H9 (cell line): ENCODE measurements around the gene FAM25G. TPM values are rescaled to one million over a fixed set of nuclear protein-coding genes. Genes with fewer than 3 reads are reported as not detected.
"Not testable (repeated sequence)": the region's sequence is repeated elsewhere in the genome, so short reads cannot be mapped to it uniquely, and the experiment has no call there.

Source experiments
- DNase-seq: peaks from one replicate; pipeline ENCODE4 v3.0.0-alpha.2; 2017
- H2AFZ ChIP-seq: one replicate; pipeline ENCODE4 v1.6.1; 2013; ENCODE audit warnings: mild to moderate bottlenecking, low read length, control low read depth, moderate library complexity
- H2AK5ac ChIP-seq: 2 replicates; pipeline ENCODE4 v1.6.1; 2013; ENCODE audit warnings: low read length, control low read depth, mixed read lengths; ENCODE audit not compliant: insufficient read length
- H2BK120ac ChIP-seq: one replicate; pipeline ENCODE4 v1.6.1; 2013; ENCODE audit warnings: low read depth, mild to moderate bottlenecking, low read length, control low read depth, inconsistent platforms; ENCODE audit not compliant: poor library complexity, severe bottlenecking
- H2BK12ac ChIP-seq: 2 replicates; pipeline ENCODE4 v1.6.1; 2013; ENCODE audit warnings: low read length, control low read depth, mixed read lengths, low read depth; ENCODE audit not compliant: insufficient read length
- H2BK15ac ChIP-seq: 2 replicates; pipeline ENCODE4 v1.6.1; 2013; ENCODE audit warnings: low read depth, low read length, control low read depth
- H2BK20ac ChIP-seq: one replicate; pipeline ENCODE4 v1.6.1; 2013; ENCODE audit warnings: low read depth, mild to moderate bottlenecking, low read length, control low read depth, inconsistent platforms; ENCODE audit not compliant: poor library complexity, severe bottlenecking
- H2BK5ac ChIP-seq: 2 replicates; pipeline ENCODE4 v1.6.1; 2013; ENCODE audit warnings: low read length, control low read depth, mixed read lengths; ENCODE audit not compliant: insufficient read length
- H3K14ac ChIP-seq: 2 replicates; pipeline ENCODE4 v1.6.1; 2013; ENCODE audit warnings: low read length, control low read depth; ENCODE audit not compliant: insufficient read depth
- H3K18ac ChIP-seq: 2 replicates; pipeline ENCODE4 v1.6.1; 2013; ENCODE audit warnings: low read depth, mild to moderate bottlenecking, mixed read lengths, low read length, control low read depth; ENCODE audit not compliant: insufficient read length
- H3K23ac ChIP-seq: 2 replicates; pipeline ENCODE4 v1.6.1; 2013; ENCODE audit warnings: low read length, control low read depth, mixed read lengths, low read depth; ENCODE audit not compliant: insufficient read length
- H3K23me2 ChIP-seq: 2 replicates; pipeline ENCODE4 v1.6.1; 2013; ENCODE audit warnings: low read depth, mild to moderate bottlenecking, mixed read lengths, low read length, control low read depth; ENCODE audit not compliant: insufficient read length, poor library complexity, severe bottlenecking
- H3K27ac ChIP-seq: 2 replicates; pipeline ENCODE4 v1.5.1; 2013; ENCODE audit warnings: low read length, control low read depth, mixed read lengths, low read depth; ENCODE audit not compliant: insufficient read length
- H3K27me3 ChIP-seq: 2 replicates; pipeline ENCODE4 v1.6.1; 2013; ENCODE audit warnings: low read length, control low read depth, inconsistent platforms; ENCODE audit not compliant: insufficient read depth
- H3K4ac ChIP-seq: 2 replicates; pipeline ENCODE4 v1.6.1; 2013; ENCODE audit warnings: low read depth, mild to moderate bottlenecking, control low read depth, inconsistent platforms, low read length, moderate library complexity
- H3K4me1 ChIP-seq: 2 replicates; pipeline ENCODE4 v1.6.1; 2013; ENCODE audit warnings: low read length, control low read depth, inconsistent platforms; ENCODE audit not compliant: insufficient read depth
- H3K4me2 ChIP-seq: 2 replicates; pipeline ENCODE4 v1.6.1; 2013; ENCODE audit warnings: low read length, control low read depth, mixed read lengths; ENCODE audit not compliant: insufficient read length, insufficient read depth
- H3K56ac ChIP-seq: 2 replicates; pipeline ENCODE4 v1.6.1; 2013; ENCODE audit warnings: low read depth, mild to moderate bottlenecking, mixed read lengths, low read length, control low read depth; ENCODE audit not compliant: insufficient read length
- H3K79me1 ChIP-seq: 2 replicates; pipeline ENCODE4 v1.6.1; 2013; ENCODE audit warnings: low read depth, mild to moderate bottlenecking, moderate library complexity, low read length, control low read depth, inconsistent platforms; ENCODE audit not compliant: insufficient read depth, poor library complexity, severe bottlenecking
- H3K79me2 ChIP-seq: 2 replicates; pipeline ENCODE4 v1.6.1; 2013; ENCODE audit warnings: low read length, control low read depth, inconsistent platforms; ENCODE audit not compliant: insufficient read depth
- H3K9ac ChIP-seq: 2 replicates; pipeline ENCODE4 v1.6.1; 2013; ENCODE audit warnings: low read length, control low read depth, mixed read lengths; ENCODE audit not compliant: insufficient read length; ENCODE audit errors: extremely low read depth
- H3K9me3 ChIP-seq: one replicate; pipeline ENCODE4 v1.6.1; 2013; ENCODE audit warnings: low read depth, low read length, inconsistent platforms; ENCODE audit not compliant: control insufficient read depth
- H3T11ph ChIP-seq: one replicate; pipeline ENCODE4 v1.6.1; 2013; ENCODE audit warnings: mild to moderate bottlenecking, low read length, control low read depth, inconsistent platforms
- H4K20me1 ChIP-seq: one replicate; pipeline ENCODE4 v1.6.1; 2013; ENCODE audit not compliant: control insufficient read depth, insufficient read length, insufficient read depth
- H4K5ac ChIP-seq: 2 replicates; pipeline ENCODE4 v1.6.1; 2013; ENCODE audit warnings: low read depth, mild to moderate bottlenecking, mixed read lengths, low read length, control low read depth; ENCODE audit not compliant: insufficient read length
- H4K8ac ChIP-seq: replicated peaks from 2 replicates; pipeline ENCODE4 v1.6.1; 2013; ENCODE audit warnings: low read length, control low read depth, mixed read lengths, low read depth; ENCODE audit not compliant: insufficient read length
- H4K91ac ChIP-seq: 2 replicates; pipeline ENCODE4 v1.6.1; 2013; ENCODE audit warnings: low read depth, mild to moderate bottlenecking, moderate library complexity, mixed read lengths, low read length, control low read depth; ENCODE audit not compliant: insufficient read length
- H3K27ac Mint-ChIP-seq, 3 experiments: 2 replicates in 2 of 3; 3 replicates in 1 of 3; pipeline ENCODE4 v1.8.0; 2020 to 2021; ENCODE audit warnings: mixed read lengths in 3 of 3, mild to moderate bottlenecking in 1 of 3, moderate library complexity in 1 of 3
- H3K27me3 Mint-ChIP-seq: 2 replicates; pipeline ENCODE4 v1.8.0; 2021; ENCODE audit warnings: low read depth, mild to moderate bottlenecking, moderate library complexity, mixed read lengths
- H3K36me3 Mint-ChIP-seq, 3 experiments: 2 replicates in 2 of 3; 3 replicates in 1 of 3; pipeline ENCODE4 v1.8.0; 2020 to 2021; ENCODE audit warnings: low read depth in 3 of 3, mixed read lengths in 3 of 3; ENCODE audit not compliant: insufficient read depth in 1 of 3
- H3K4me1 Mint-ChIP-seq, 2 experiments: 2 replicates each; pipeline ENCODE4 v1.8.0; 2020; ENCODE audit warnings: mixed read lengths in 2 of 2
- H3K4me3 Mint-ChIP-seq, 2 experiments: 2 replicates in 1 of 2; 3 replicates in 1 of 2; pipeline ENCODE4 v1.8.0; 2020 to 2021; ENCODE audit warnings: mild to moderate bottlenecking in 2 of 2, mixed read lengths in 2 of 2, moderate library complexity in 1 of 2
- H3K9me3 Mint-ChIP-seq, 2 experiments: 2 replicates in 1 of 2; 3 replicates in 1 of 2; pipeline ENCODE4 v1.8.0; 2020; ENCODE audit warnings: mild to moderate bottlenecking in 2 of 2, mixed read lengths in 2 of 2, moderate library complexity in 1 of 2
- WGBS: extraction: QIAGEN DNeasy Blood & Tissue Kit; methylation state at CpG from one replicate; pipeline ENCODE4 v1.1.7; 2013; ENCODE audit warnings: missing lambda C conversion rate, low lambda C conversion rate, mixed read lengths; ENCODE audit not compliant: insufficient read length; ENCODE audit errors: extremely low coverage; 5-methylcytosine and 5-hydroxymethylcytosine counted together
- total RNA-seq: library from RNA; stranded (reverse); gene quantifications from 2 replicates; pipeline ENCODE4 v1.2.1, GENCODE V29; 2021

Gene FAM25G
- total RNA-seq, 1 experiment from 2014 or later, result not detected

GRCh38 chr10:47477078-47477477 is 14.4 kb downstream of the FAM25G start:
- H2BK12ac ChIP-seq, H2AFZ ChIP-seq, H3K4me1 Mint-ChIP-seq, H3K4me2 ChIP-seq, H3K9ac ChIP-seq, H2BK15ac ChIP-seq, H3K4me3 Mint-ChIP-seq, H2BK120ac ChIP-seq, H4K20me1 ChIP-seq, H3K79me1 ChIP-seq, H3K27me3 ChIP-seq, H3K36me3 Mint-ChIP-seq, H3K23me2 ChIP-seq, H3K23ac ChIP-seq, H4K91ac ChIP-seq, H3K27me3 Mint-ChIP-seq, H4K5ac ChIP-seq, H2BK20ac ChIP-seq, H3K56ac ChIP-seq, H3K4me1 ChIP-seq, H3K18ac ChIP-seq, H3K4ac ChIP-seq, H2BK5ac ChIP-seq, H3K27ac ChIP-seq, H2AK5ac ChIP-seq, H4K8ac ChIP-seq, H3K27ac Mint-ChIP-seq, H3K9me3 Mint-ChIP-seq, H3K14ac ChIP-seq, DNase-seq, H3T11ph ChIP-seq, H3K9me3 ChIP-seq, H3K79me2 ChIP-seq: not testable (repeated sequence)
- WGBS, result no CpG with 5 or more reads among the region's 11 CpGs

- WGBS, result no CpG with 5 or more reads among the region's 5 CpGs
- H3K18ac ChIP-seq, H3K36me3 Mint-ChIP-seq, H3K4me1 ChIP-seq, H3K56ac ChIP-seq, H3K27ac ChIP-seq, H3K14ac ChIP-seq, H3K27ac Mint-ChIP-seq, H2AK5ac ChIP-seq, H2AFZ ChIP-seq, H2BK120ac ChIP-seq, H2BK20ac ChIP-seq, H3K9me3 Mint-ChIP-seq, H4K5ac ChIP-seq, H3K4me1 Mint-ChIP-seq, H3K23ac ChIP-seq, H3K79me2 ChIP-seq, H3K4me2 ChIP-seq, H3K23me2 ChIP-seq, H3K9me3 ChIP-seq, H3K27me3 Mint-ChIP-seq, H3K79me1 ChIP-seq, H4K8ac ChIP-seq, H3K9ac ChIP-seq, H4K20me1 ChIP-seq, H3K4ac ChIP-seq, H2BK15ac ChIP-seq, H3K4me3 Mint-ChIP-seq, H2BK12ac ChIP-seq, H2BK5ac ChIP-seq, H3K27me3 ChIP-seq, H4K91ac ChIP-seq, DNase-seq, H3T11ph ChIP-seq: not testable (repeated sequence)
Measured at GRCh38 chr10:47475101-47475500, 16.4 kb downstream of the FAM25G start.
